Mesothelial cell of epicardium (in vitro differentiated cells): Measurements from ENCODE around the gene ATP2C2. TPM values are rescaled to one million over a fixed set of nuclear protein-coding genes. Genes with fewer than 3 reads are reported as not detected.

ENCODE experiments used
- DNase-seq, 2 experiments: peaks; one replicate each; pipeline ENCODE4 v3.0.0; 2021; ENCODE audit warnings: low spot score in 2 of 2; ENCODE audit not compliant: unreplicated experiment in 2 of 2
- H3K27ac Mint-ChIP-seq: 2 replicates; pipeline ENCODE4 v1.8.0; 2021; ENCODE audit warnings: mixed read lengths
- H3K27me3 Mint-ChIP-seq: 2 replicates; pipeline ENCODE4 v1.8.0; 2021; ENCODE audit warnings: low read depth, mixed read lengths
- H3K36me3 Mint-ChIP-seq: 2 replicates; pipeline ENCODE4 v1.8.0; 2021; ENCODE audit warnings: mixed read lengths
- H3K4me1 Mint-ChIP-seq: 2 replicates; pipeline ENCODE4 v1.8.0; 2021; ENCODE audit warnings: mixed read lengths
- H3K4me3 Mint-ChIP-seq: 2 replicates; pipeline ENCODE4 v1.8.0; 2021; ENCODE audit warnings: mild to moderate bottlenecking, moderate library complexity, mixed read lengths
- H3K9me3 Mint-ChIP-seq: 2 replicates; pipeline ENCODE4 v1.8.0; 2021; ENCODE audit warnings: mixed read lengths
- total RNA-seq: library from RNA; stranded (reverse); gene quantifications from 3 replicates; pipeline ENCODE4 v1.2.1, GENCODE V29; 2021
- TF ChIP-seq, protein P1 (sequence below): fragments of 200-600 bp; sonication (generic); IDR thresholded peaks from one replicate; pipeline ENCODE4 v1.5.0; 2021; ENCODE audit warnings: antibody characterized with exemption; ENCODE audit not compliant: unreplicated experiment

The ATP2C2 gene
- total RNA-seq, 1 donor from 2014 or later = 47.7 TPM

- TF ChIP-seq, protein P1, sequence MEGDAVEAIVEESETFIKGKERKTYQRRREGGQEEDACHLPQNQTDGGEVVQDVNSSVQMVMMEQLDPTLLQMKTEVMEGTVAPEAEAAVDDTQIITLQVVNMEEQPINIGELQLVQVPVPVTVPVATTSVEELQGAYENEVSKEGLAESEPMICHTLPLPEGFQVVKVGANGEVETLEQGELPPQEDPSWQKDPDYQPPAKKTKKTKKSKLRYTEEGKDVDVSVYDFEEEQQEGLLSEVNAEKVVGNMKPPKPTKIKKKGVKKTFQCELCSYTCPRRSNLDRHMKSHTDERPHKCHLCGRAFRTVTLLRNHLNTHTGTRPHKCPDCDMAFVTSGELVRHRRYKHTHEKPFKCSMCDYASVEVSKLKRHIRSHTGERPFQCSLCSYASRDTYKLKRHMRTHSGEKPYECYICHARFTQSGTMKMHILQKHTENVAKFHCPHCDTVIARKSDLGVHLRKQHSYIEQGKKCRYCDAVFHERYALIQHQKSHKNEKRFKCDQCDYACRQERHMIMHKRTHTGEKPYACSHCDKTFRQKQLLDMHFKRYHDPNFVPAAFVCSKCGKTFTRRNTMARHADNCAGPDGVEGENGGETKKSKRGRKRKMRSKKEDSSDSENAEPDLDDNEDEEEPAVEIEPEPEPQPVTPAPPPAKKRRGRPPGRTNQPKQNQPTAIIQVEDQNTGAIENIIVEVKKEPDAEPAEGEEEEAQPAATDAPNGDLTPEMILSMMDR = peak; percentile 95
- Mint-ChIP-seq H3K9me3 (no peaks in the 10 kb centered on the region), H3K27ac (peak overlapping the region; percentile 63), H3K4me1 (peaks cover 37% of the 10 kb centered on the region), H3K36me3 (no peaks in the 10 kb centered on the region), H3K4me3 (no peak overlapping the region), H3K27me3 (peaks cover 2% of the 10 kb centered on the region)
- peak; percentile 69 to 87 for DNase-seq
Measured at GRCh38 chr16:84511180-84511800, 143.0 kb downstream of the ATP2C2 start.

- H3K27ac Mint-ChIP-seq = peak overlapping the region; percentile 83
- TF ChIP-seq, protein P1 = no peak
- no peaks in the 10 kb centered on the region for H3K36me3 Mint-ChIP-seq
- no peak overlapping the region for H3K4me3 Mint-ChIP-seq
- no peaks in the 10 kb centered on the region for H3K9me3 Mint-ChIP-seq
- no peak for DNase-seq
- peaks cover 2% of the 10 kb centered on the region for H3K27me3 Mint-ChIP-seq
- H3K4me1 Mint-ChIP-seq = peaks cover 42% of the 10 kb centered on the region
Measured at GRCh38 chr16:84511831-84512230, 143.5 kb downstream of the ATP2C2 start.

DNA sequence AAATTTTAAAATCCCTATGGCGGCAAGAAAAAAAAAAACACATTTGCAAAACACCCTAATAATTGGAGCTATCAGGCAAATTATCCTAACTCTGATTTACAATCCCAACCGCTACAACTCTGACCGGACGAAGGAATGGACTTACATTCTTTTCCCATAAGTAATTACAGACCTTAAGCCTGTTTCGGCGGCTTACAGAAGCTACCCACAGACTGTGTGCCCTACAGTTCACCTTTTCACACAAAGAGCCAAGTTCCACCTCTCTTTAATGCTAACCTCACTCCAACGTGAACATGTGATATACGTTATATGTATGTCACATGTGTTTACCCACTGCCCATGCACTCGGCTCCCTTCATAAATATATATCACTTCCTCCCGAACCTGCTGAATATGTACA is 144.8 kb downstream of the ATP2C2 start:
- TF ChIP-seq, protein P1 = no peak
- DNase-seq = no peak
- Mint-ChIP-seq H3K36me3 (no peaks in the 10 kb centered on the region), H3K4me3 (no peak overlapping the region), H3K27ac (peak overlapping the region; percentile 87), H3K27me3 (peaks cover 2% of the 10 kb centered on the region), H3K4me1 (peaks cover 50% of the 10 kb centered on the region), H3K9me3 (no peaks in the 10 kb centered on the region)

DNA sequence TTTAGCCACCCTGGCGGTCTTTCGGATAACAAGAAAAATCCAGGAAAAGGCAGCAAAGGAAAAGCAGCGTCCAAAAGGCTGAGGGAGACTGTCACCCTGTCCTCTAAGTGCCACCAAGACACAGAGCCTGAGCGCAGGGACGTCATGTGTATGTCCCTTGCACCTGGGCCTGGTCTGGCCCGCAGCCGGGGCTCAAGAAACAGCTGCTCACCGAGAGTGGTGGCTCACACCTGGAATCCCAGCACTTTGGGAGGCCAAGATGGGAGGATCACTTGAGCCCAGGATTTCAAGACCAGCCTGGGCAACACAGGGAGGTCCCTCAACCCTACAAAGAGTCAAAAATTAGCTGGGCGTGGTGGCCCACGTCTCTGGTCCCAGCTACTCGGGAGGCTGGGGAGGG is 145.3 kb downstream of the ATP2C2 start:
- peaks cover 2% of the 10 kb centered on the region for H3K27me3 Mint-ChIP-seq
- DNase-seq = no peak
- no peaks in the 10 kb centered on the region for H3K36me3 Mint-ChIP-seq
- H3K4me1 Mint-ChIP-seq = peaks cover 48% of the 10 kb centered on the region
- peak overlapping the region; percentile 87 for H3K27ac Mint-ChIP-seq
- no peaks in the 10 kb centered on the region for H3K9me3 Mint-ChIP-seq
- no peak overlapping the region for H3K4me3 Mint-ChIP-seq
- TF ChIP-seq, protein P1 = no peak

Other genes starting within 250 kb of the ATP2C2 start
- 47.6 to 50.0 TPM (median 48.9 TPM) in 3 replicates for gene HSDL1, start 223.4 kb upstream of the ATP2C2 start, total RNA-seq
- 0.18 to 0.47 TPM (median 0.22 TPM) in 3 replicates for gene DNAAF1, start 223.2 kb upstream of the ATP2C2 start, total RNA-seq
- 84.0 to 88.6 TPM (median 84.3 TPM) in 3 replicates for gene TAF1C, start 181.5 kb upstream of the ATP2C2 start, total RNA-seq
- gene ADAD2, start 177.4 kb upstream of the ATP2C2 start, total RNA-seq = 0.34 TPM in 1 of 3 replicates, not detected in the others
- gene KCNG4, start 128.5 kb upstream of the ATP2C2 start, total RNA-seq = not detected in 3 replicates
- gene WFDC1, start 73.7 kb upstream of the ATP2C2 start, total RNA-seq = 2.2 to 3.0 TPM (median 2.6 TPM) in 3 replicates
- 37.9 to 42.7 TPM (median 39.6 TPM) in 3 replicates for gene MEAK7, start 136.1 kb downstream of the ATP2C2 start, total RNA-seq
- gene COTL1, start 249.5 kb downstream of the ATP2C2 start, total RNA-seq = 106 to 116 TPM (median 106 TPM) in 3 replicates